LNCAP (cell line): ENCODE results near the gene SBNO1.

Experiments used
- CTCF ChIP-seq: fragments of 450-650 bp; IDR thresholded peaks from 2 replicates; pipeline ENCODE4 v1.5.1; 2017; ENCODE audit warnings: mild to moderate bottlenecking

The SBNO1 gene

GRCh38 chr12:123254853-123255446 is 109.7 kb downstream of the SBNO1 start:
- TF ChIP-seq CTCF, result no peak

- TF ChIP-seq CTCF, result no peak
These were observed 110.8 kb downstream of the SBNO1 start for GRCh38 chr12:123253641-123254459.

GRCh38 chr12:123251403-123252076 is 113.1 kb downstream of the SBNO1 start:
- no peak for TF ChIP-seq CTCF

GRCh38 chr12:123250471-123251383 is 113.9 kb downstream of the SBNO1 start:
- TF ChIP-seq CTCF, result no peak

- no peak for TF ChIP-seq CTCF
These were observed 119.0 kb downstream of the SBNO1 start for GRCh38 chr12:123245678-123246077.

- TF ChIP-seq CTCF, result no peak
These were observed 120.9 kb downstream of the SBNO1 start for GRCh38 chr12:123243671-123244262.
